Neuronal stem cell (in vitro differentiated cells): ENCODE measurements around the gene ADGRG2.

Experiments used
- DNase-seq: peaks from one replicate; pipeline ENCODE4 v3.0.0-alpha.2; 2013; ENCODE audit warnings: low spot score
- H2AFZ ChIP-seq: one replicate; pipeline ENCODE4 v1.6.1; 2013; ENCODE audit warnings: mild to moderate bottlenecking, low read length, inconsistent platforms
- H2AK5ac ChIP-seq: 2 replicates; pipeline ENCODE4 v1.6.1; 2013; ENCODE audit warnings: low read depth, mild to moderate bottlenecking, inconsistent platforms, low read length, moderate library complexity, mixed read lengths
- H2BK120ac ChIP-seq: 2 replicates; pipeline ENCODE4 v1.6.1; 2013; ENCODE audit warnings: low read depth, mild to moderate bottlenecking, inconsistent platforms, low read length, moderate library complexity, mixed read lengths
- H2BK12ac ChIP-seq: one replicate; pipeline ENCODE4 v1.6.1; 2013; ENCODE audit warnings: low read length, inconsistent platforms
- H2BK15ac ChIP-seq: 2 replicates; pipeline ENCODE4 v1.6.1; 2013; ENCODE audit warnings: mild to moderate bottlenecking, low read length, inconsistent platforms, mixed read lengths
- H2BK5ac ChIP-seq: one replicate; pipeline ENCODE4 v1.6.1; 2013; ENCODE audit warnings: inconsistent platforms, mild to moderate bottlenecking, low read length, moderate library complexity
- H3K14ac ChIP-seq: one replicate; pipeline ENCODE4 v1.6.1; 2013; ENCODE audit warnings: low read length, inconsistent platforms
- H3K18ac ChIP-seq: 2 replicates; pipeline ENCODE4 v1.6.1; 2013; ENCODE audit warnings: low read length, inconsistent platforms
- H3K23ac ChIP-seq: 2 replicates; pipeline ENCODE4 v1.6.1; 2013; ENCODE audit warnings: low read depth, mild to moderate bottlenecking, mixed read lengths, low read length, inconsistent platforms; ENCODE audit not compliant: poor library complexity
- H3K27ac ChIP-seq: replicated peaks from 3 replicates; pipeline ENCODE4 v1.5.1; 2013; ENCODE audit warnings: low read length, inconsistent platforms
- H3K27me3 ChIP-seq, 3 experiments: 2 replicates each; pipeline ENCODE4 v1.6.1; 2013; ENCODE audit warnings: low read length in 3 of 3, mild to moderate bottlenecking in 2 of 3, inconsistent platforms in 1 of 3, low read depth in 1 of 3, mixed read lengths in 1 of 3, moderate library complexity in 1 of 3; ENCODE audit not compliant: control insufficient read depth in 3 of 3, insufficient read depth in 3 of 3
- H3K36me3 ChIP-seq, 2 donors: replicated peaks in 1 of 2; 2 replicates each; pipeline ENCODE4 v1.6.1; 2013; ENCODE audit warnings: low read length in 2 of 2; ENCODE audit not compliant: control insufficient read depth in 2 of 2, insufficient read depth in 2 of 2
- H3K4ac ChIP-seq: 2 replicates; pipeline ENCODE4 v1.6.1; 2013; ENCODE audit warnings: inconsistent platforms, mild to moderate bottlenecking, low read length, moderate library complexity
- H3K4me1 ChIP-seq, 2 donors: 1 replicate in 1 of 2; 2 replicates in 1 of 2; pipeline ENCODE4 v1.6.1; 2013; ENCODE audit warnings: low read length in 2 of 2, low read depth in 1 of 2; ENCODE audit not compliant: control insufficient read depth in 2 of 2, insufficient read depth in 1 of 2
- H3K4me2 ChIP-seq: one replicate; pipeline ENCODE4 v1.6.1; 2013; ENCODE audit warnings: mild to moderate bottlenecking, low read length, inconsistent platforms; ENCODE audit not compliant: insufficient read depth, poor library complexity, severe bottlenecking
- H3K4me3 ChIP-seq, 2 donors: 2 replicates each; pipeline ENCODE4 v1.5.1; 2013; ENCODE audit warnings: low read length in 2 of 2, mild to moderate bottlenecking in 2 of 2, inconsistent platforms in 1 of 2, moderate library complexity in 1 of 2
- H3K79me1 ChIP-seq: one replicate; pipeline ENCODE4 v1.6.1; 2013; ENCODE audit warnings: low read depth, mild to moderate bottlenecking, inconsistent platforms, low read length, moderate library complexity
- H3K9ac ChIP-seq: one replicate; pipeline ENCODE4 v1.6.1; 2013; ENCODE audit warnings: mild to moderate bottlenecking, low read depth, low read length, inconsistent platforms; ENCODE audit not compliant: poor library complexity
- H3K9me3 ChIP-seq, 2 donors: replicated peaks in 1 of 2; 2 replicates each; pipeline versions ENCODE3 to v1.6.1; 2013; ENCODE audit warnings: low read length in 2 of 2, mild to moderate bottlenecking in 2 of 2, inconsistent platforms in 1 of 2, low read depth in 1 of 2, mixed read lengths in 1 of 2, moderate library complexity in 1 of 2; ENCODE audit not compliant: control insufficient read depth in 2 of 2, insufficient read depth in 1 of 2
- H4K8ac ChIP-seq: one replicate; pipeline ENCODE4 v1.6.1; 2013; ENCODE audit warnings: low read depth, mild to moderate bottlenecking, inconsistent platforms, low read length, moderate library complexity
- H4K91ac ChIP-seq: one replicate; pipeline ENCODE4 v1.6.1; 2013; ENCODE audit warnings: low read length, low read depth, mild to moderate bottlenecking, inconsistent platforms; ENCODE audit not compliant: poor library complexity
- WGBS, 2 donors: extraction: QIAGEN DNeasy Blood & Tissue Kit; methylation state at CpG; one replicate each; pipeline ENCODE4 v1.1.7; 2013; ENCODE audit warnings: missing lambda C conversion rate in 2 of 2, mixed read lengths in 1 of 2; ENCODE audit not compliant: insufficient read length in 2 of 2, insufficient replicate concordance in 1 of 2; ENCODE audit errors: extremely low coverage in 2 of 2; 5-methylcytosine and 5-hydroxymethylcytosine counted together

The ADGRG2 gene

GRCh38 chrX:19100586-19100985, 21.7 kb downstream of the ADGRG2 start:
- no peak for DNase-seq
- no peaks in the 10 kb centered on the region for H3K36me3 ChIP-seq
- no CpG with 5 or more reads among the region's 9 CpGs for WGBS, 2 donors
- H2AK5ac ChIP-seq = no peak overlapping the region
- no peak overlapping the region for H3K23ac ChIP-seq
- no peak overlapping the region for H2AFZ ChIP-seq
- H3K9ac ChIP-seq = no peak overlapping the region
- no peaks in the 10 kb centered on the region for H3K79me1 ChIP-seq
- no peak overlapping the region for H2BK15ac ChIP-seq
- H2BK12ac ChIP-seq = no peak overlapping the region
- H4K8ac ChIP-seq = no peak overlapping the region
- no peak overlapping the region for H4K91ac ChIP-seq
- no peak overlapping the region for H3K4me3 ChIP-seq
- no peak overlapping the region for H2BK120ac ChIP-seq
- no peak overlapping the region for H3K4ac ChIP-seq
- H3K18ac ChIP-seq = no peak overlapping the region
- H3K9me3 ChIP-seq = no peaks in the 10 kb centered on the region
- H2BK5ac ChIP-seq = no peak overlapping the region
- H3K14ac ChIP-seq = no peak overlapping the region
- H3K27ac ChIP-seq = no peak overlapping the region
- H3K4me1 ChIP-seq = no peaks in the 10 kb centered on the region
- H3K4me2 ChIP-seq = no peak overlapping the region
- no peaks in the 10 kb centered on the region for H3K27me3 ChIP-seq

- Histone ChIP-seq H3K4me1 (no peaks in the 10 kb centered on the region), H3K27me3 (no peaks in the 10 kb centered on the region), H3K9me3 (no peaks in the 10 kb centered on the region), H3K4me2 (no peak overlapping the region), H3K23ac (no peak overlapping the region), H3K4me3 (no peak overlapping the region), H3K18ac (no peak overlapping the region), H2BK12ac (no peak overlapping the region), H3K14ac (no peak overlapping the region), H4K91ac (no peak overlapping the region), H2BK15ac (no peak overlapping the region), H3K27ac (no peak overlapping the region), H3K36me3 (no peaks in the 10 kb centered on the region), H3K4ac (no peak overlapping the region), H2BK120ac (no peak overlapping the region), H2AK5ac (no peak overlapping the region), H3K79me1 (no peaks in the 10 kb centered on the region), H3K9ac (no peak overlapping the region), H4K8ac (no peak overlapping the region), H2AFZ (no peak overlapping the region), H2BK5ac (no peak overlapping the region)
- no peak for DNase-seq
- WGBS, 2 donors = no CpG with 5 or more reads among the region's 12 CpGs
Measured at GRCh38 chrX:19097553-19098283, 24.6 kb downstream of the ADGRG2 start.

GRCh38 chrX:19096586-19096985, 25.7 kb downstream of the ADGRG2 start:
- Histone ChIP-seq H3K4me1 (no peaks in the 10 kb centered on the region), H3K4me3 (no peak overlapping the region), H3K18ac (no peak overlapping the region), H3K23ac (no peak overlapping the region), H3K9me3 (no peaks in the 10 kb centered on the region), H2AK5ac (no peak overlapping the region), H3K27ac (no peak overlapping the region), H3K14ac (no peak overlapping the region), H3K4me2 (no peak overlapping the region), H4K8ac (no peak overlapping the region), H2BK5ac (no peak overlapping the region), H2BK15ac (no peak overlapping the region), H3K4ac (no peak overlapping the region), H3K79me1 (no peaks in the 10 kb centered on the region), H2BK12ac (no peak overlapping the region), H4K91ac (no peak overlapping the region), H2AFZ (no peak overlapping the region), H3K36me3 (no peaks in the 10 kb centered on the region), H3K27me3 (no peaks in the 10 kb centered on the region), H3K9ac (no peak overlapping the region), H2BK120ac (no peak overlapping the region)
- no CpG with 5 or more reads among the region's 2 CpGs for WGBS, 2 donors
- DNase-seq = no peak

GRCh38 chrX:19094654-19095053, 27.6 kb downstream of the ADGRG2 start:
- Histone ChIP-seq H3K4ac (no peak overlapping the region), H3K27me3 (peaks cover 0 to 4% (median 0%) of the 10 kb centered on the region in 3 experiments), H3K23ac (no peak overlapping the region), H3K27ac (no peak overlapping the region), H2BK12ac (no peak overlapping the region), H3K4me1 (no peaks in the 10 kb centered on the region), H3K36me3 (no peaks in the 10 kb centered on the region), H3K4me3 (no peak overlapping the region), H4K91ac (no peak overlapping the region), H3K9me3 (peaks cover 0 to 2% of the 10 kb centered on the region in 2 donors), H2BK120ac (no peak overlapping the region), H3K79me1 (no peaks in the 10 kb centered on the region), H2BK15ac (no peak overlapping the region), H3K9ac (no peak overlapping the region), H3K14ac (no peak overlapping the region), H3K18ac (no peak overlapping the region), H2BK5ac (no peak overlapping the region), H2AK5ac (no peak overlapping the region), H4K8ac (no peak overlapping the region), H2AFZ (no peak overlapping the region), H3K4me2 (no peak overlapping the region)
- DNase-seq = no peak
- WGBS, 2 donors = no CpG with 5 or more reads among the region's 12 CpGs
